ENCODE data around the gene LLGL1.
A peak's percentile ranks its signal among the peaks of the same experiment; 100 is the strongest.
"Not testable (repeated sequence)": the region's sequence is repeated elsewhere in the genome, so short reads cannot be mapped to it uniquely, and the experiment has no call there.

Gene LLGL1

GRCh38 chr17:18194804-18195203 lies 30.6 kb upstream of the LLGL1 start:
- DNase-seq = no peak

GRCh38 chr17:18195246-18195645 lies 30.2 kb upstream of the LLGL1 start:
- DNase-seq = no peak

GRCh38 chr17:18197535-18198194 lies 27.8 kb upstream of the LLGL1 start:
- no peak for DNase-seq

GRCh38 chr17:18198530-18198929 lies 26.9 kb upstream of the LLGL1 start:
- DNase-seq = no peak

GRCh38 chr17:18201108-18201507 lies 24.3 kb upstream of the LLGL1 start:
- no peak for DNase-seq

GRCh38 chr17:18203308-18203707 lies 22.1 kb upstream of the LLGL1 start:
- DNase-seq = no peak

- no peak for DNase-seq
These were observed 19.6 kb upstream of the LLGL1 start for GRCh38 chr17:18205861-18206260.

- no peak for DNase-seq
These were observed 18.5 kb upstream of the LLGL1 start for GRCh38 chr17:18206962-18207361.

- DNase-seq = no peak
These were observed 17.3 kb upstream of the LLGL1 start for GRCh38 chr17:18208092-18208491.

- DNase-seq = no peak
These were observed 11.7 kb upstream of the LLGL1 start for GRCh38 chr17:18213666-18214270.

- DNase-seq = not testable (repeated sequence)
These were observed 8.5 kb upstream of the LLGL1 start for GRCh38 chr17:18216906-18217305.

GRCh38 chr17:18217412-18218015 lies 7.9 kb upstream of the LLGL1 start:
- DNase-seq = peak; percentile 61

GRCh38 chr17:18218756-18219415 lies 6.5 kb upstream of the LLGL1 start:
- DNase-seq = no peak

GRCh38 chr17:18224053-18224386 lies 1.4 kb upstream of the LLGL1 start:
- no peak for DNase-seq

- DNase-seq = no peak
These were observed 881 bp upstream of the LLGL1 start for GRCh38 chr17:18224387-18225120.

- DNase-seq = no peak
These were observed 328 bp downstream of the LLGL1 start for GRCh38 chr17:18225642-18226283.

- no peak for DNase-seq
These were observed 980 bp downstream of the LLGL1 start for GRCh38 chr17:18226284-18226945.

GRCh38 chr17:18227635-18228034 lies 2.2 kb downstream of the LLGL1 start:
- DNase-seq = no peak

GRCh38 chr17:18228176-18228682 lies 2.8 kb downstream of the LLGL1 start:
- no peak for DNase-seq

- no peak for DNase-seq
These were observed 3.8 kb downstream of the LLGL1 start for GRCh38 chr17:18229254-18229653.

GRCh38 chr17:18229771-18230170 lies 4.3 kb downstream of the LLGL1 start:
- no peak for DNase-seq
